Endometrial microvascular endothelial cells (primary cell): ENCODE measurements around the gene TTYH1. TPM values are rescaled to one million over a fixed set of nuclear protein-coding genes. Genes with fewer than 3 reads are reported as not detected.

Source experiments
- in situ Hi-C: cut with HindIII; loops from 2 replicates; pipeline ENCODE4 v1.10.0; 2017; ENCODE audit warnings: low sequenced_read_pairs, low pct_unique_long_range_greater_than_20kb; ENCODE audit errors: inconsistent ontology term
- total RNA-seq: library from RNA; depleted of rRNA; stranded (reverse); fragments of >200 nt; gene quantifications from one replicate; pipeline ENCODE4 v1.2.3, GENCODE V29; 2015; ENCODE audit errors: inconsistent ontology term

The TTYH1 gene
- total RNA-seq, 1 donor from 2014 or later: not detected

DNA sequence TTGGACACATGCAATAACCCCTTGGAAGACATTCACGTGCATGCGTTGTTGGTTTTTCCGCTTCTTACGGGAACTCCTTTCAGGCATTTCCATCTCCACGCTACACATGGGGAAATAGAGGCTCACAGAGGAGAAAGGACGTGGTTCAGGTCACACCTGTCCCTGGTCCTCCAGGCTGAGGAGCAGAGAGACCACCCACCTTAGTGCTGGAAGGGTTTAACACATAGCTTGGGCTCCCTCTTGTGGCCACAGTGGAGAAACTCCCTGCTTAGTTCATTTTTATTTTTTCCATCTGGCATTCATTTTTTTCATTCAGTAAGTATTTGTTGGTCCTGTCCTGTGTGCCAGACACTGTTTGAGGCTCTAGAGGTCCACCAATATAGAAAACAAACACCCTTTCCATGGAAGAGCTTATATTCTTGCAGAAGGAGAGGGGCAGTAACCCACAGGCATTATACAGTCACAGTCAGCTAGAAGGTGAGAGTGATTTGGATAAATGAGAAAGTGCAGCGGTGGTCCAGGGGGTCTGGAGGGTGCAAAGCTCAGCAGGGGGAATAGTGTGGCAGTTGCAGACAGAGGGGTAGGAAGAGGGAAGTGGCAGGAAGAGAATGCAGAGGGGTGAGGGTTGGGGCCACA is 24.2 kb upstream of the TTYH1 start:
- in situ Hi-C loops: no loop called here

DNA sequence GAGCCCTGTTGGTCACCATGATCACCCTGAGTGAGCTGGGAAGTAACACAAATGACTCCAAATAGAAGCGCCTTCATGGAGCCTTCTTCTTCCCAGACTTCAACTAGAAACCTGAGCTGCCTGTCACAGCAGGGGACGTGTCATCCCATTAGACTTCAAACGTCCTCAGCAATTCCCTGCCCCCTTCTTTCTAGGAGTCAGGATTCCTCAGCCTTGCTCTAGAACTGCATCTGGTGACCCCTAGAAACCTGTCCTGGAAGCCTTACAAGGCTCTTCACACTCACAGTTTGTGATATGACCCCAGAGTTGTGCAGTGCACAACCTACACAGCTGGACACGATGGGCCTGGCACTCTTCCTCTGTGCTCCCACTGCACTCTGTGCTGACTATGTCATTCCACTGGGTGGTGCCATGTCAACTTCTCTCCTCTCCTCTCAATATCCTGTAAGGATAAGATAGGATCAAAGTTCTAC is 23.6 kb upstream of the TTYH1 start:
- in situ Hi-C loops: no loop called here

DNA sequence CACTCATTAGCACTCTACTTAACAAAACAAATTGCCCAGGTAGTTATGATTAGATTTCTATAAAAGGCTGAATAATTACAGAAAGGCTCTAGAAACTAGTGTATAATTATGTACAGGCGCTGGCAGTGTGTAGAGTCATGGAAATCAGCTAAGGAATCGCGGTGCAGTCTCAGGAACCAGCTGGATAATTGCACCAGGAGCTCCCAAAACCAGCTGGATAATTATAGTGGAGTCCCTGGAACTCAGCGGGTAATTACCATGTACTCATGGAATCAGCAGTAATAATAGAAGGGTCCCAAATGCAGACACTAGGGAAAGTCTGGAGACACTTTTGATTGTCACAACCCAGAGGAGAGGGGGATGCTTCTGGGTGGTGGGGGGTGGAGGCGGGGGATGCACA is 23.2 kb upstream of the TTYH1 start:
- in situ Hi-C loops: no loop called here

DNA sequence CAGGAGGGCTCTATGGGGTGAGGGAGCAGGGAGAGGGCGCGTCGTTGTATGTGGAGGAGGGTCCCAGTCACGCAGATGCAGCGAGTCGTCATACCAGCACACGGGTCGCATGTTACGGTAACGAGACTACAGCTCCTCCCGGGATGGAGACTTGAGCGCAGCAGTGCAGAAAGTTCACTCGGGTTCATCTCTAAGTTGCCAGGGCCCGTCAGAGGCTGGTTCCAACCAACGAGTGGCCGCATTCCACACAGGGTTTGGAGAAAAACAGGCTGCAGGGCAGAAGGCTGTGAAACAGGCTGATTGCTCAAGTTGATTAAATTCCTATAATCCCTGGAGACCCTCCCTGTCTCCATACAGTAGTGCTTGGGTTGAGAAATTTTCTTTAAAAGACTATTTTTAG is 21.9 kb upstream of the TTYH1 start:
- in situ Hi-C loops: no loop called here

DNA sequence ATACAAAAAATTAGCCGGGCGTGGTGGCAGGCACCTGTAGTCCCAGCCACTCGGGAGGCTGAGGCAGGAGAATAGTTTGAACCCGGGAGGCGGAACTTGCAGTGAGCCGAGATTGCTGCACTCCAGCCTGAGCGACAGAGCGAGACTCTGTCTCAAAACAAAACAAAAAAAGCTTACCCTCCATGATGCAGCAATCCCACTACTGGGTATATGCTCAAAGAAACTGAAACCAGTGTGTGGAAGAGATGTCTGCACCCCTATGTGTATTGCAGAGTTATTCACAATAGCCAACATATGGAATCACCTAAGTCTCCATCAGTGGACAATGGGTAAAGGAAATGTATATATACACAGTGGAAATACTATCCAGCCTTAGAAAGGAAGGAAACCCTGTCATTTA is 19.6 kb upstream of the TTYH1 start:
- in situ Hi-C loops: no loop called here

DNA sequence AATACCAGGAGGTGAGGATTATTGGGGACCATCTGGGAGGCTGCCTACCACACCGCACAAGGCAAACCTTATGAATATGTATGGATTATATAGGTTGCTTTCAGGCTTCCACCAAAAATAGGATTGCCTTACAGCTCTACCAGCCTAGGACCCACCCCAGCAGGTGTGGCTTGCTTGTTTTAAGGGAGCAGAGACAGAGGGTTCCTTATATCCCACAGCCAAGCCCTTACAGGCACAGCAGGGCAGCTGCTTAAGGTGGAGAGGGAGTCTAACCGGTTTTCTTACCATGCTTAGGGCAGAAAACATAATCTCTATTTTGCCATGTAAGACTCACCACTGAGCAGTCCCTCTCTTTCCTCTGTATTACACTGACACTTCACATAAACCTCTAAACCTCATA is 16.1 kb upstream of the TTYH1 start:
- in situ Hi-C loops: no loop called here

DNA sequence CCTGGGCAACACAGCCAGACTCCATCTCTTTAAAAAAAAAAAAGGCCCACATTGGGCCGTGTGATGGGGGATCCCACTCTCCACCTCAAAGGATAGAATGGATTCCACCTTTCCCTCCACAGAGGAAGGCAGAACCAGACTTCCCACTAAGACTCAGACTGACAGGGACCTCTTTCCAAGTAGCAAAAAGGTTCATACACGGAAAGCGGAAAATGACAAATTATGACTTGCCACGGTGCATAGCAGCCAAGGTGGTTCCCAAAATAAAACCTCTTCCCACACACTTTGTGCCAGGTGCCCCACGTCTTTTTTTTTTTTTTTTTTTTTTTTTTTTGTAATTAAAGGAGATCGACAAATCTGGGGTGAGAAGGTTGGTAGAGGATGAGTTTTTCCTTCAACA is 14.4 kb upstream of the TTYH1 start:
- in situ Hi-C loops: no loop called here

DNA sequence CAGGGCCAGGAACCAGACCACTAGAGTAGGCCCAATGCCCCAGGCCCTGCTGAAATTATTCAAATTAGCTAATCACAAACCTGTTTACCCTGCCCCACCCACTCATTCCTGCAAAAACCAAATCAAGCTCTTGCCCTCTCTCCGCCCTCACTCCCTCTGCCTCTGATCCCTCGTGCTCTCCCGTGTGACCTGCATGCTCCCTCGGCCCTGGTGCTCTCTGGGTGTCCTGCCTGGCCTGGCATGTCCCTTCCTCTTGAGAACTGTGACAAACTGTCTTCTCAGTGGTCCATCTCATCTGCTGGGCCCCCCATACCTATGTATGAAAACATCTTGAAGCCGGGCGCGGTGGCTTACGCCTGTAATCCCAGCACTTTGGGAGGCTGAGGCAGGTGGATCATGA is 12.2 kb upstream of the TTYH1 start:
- in situ Hi-C loops: no loop called here

DNA sequence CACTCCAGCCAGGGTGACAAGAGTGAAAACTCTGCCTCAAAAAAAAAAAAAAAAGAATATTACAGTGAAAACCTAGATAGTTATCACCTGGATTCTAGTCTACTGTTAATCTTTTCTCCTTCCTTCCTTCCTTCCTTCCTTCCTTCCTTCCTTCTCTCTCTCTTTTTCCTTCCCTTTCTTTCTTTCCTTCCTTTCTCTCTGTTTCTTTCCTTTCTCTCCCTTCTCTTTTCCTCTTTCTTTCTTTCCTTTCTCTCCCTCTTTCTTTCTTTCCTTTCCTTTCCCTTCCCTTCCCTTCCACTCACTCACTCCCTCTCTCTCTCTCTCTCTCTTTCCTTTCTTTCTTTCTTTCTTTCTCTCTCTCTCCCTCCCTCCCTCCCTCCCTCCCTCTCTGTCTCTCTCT is 9.6 kb upstream of the TTYH1 start:
- in situ Hi-C loops: no loop called here

DNA sequence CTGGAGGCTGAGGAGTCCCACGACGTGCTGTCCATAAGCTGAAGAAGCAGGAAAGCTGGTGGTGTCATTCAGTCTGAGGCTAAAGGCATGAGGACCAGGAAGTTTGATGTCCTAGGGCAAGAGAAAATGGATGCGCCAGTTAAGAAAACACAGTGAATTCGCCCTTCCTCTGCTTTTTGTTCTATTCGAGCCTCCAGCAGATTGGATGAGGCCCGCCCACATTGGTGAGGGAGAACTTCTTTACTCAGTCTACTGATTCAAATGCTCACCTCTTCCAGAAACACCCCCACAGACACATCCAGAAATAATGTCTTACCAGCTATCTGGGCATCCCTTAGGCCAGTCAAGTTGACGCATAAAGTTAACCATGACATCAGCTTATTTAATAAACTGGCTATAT is 7.5 kb upstream of the TTYH1 start:
- in situ Hi-C loops: no loop called here

DNA sequence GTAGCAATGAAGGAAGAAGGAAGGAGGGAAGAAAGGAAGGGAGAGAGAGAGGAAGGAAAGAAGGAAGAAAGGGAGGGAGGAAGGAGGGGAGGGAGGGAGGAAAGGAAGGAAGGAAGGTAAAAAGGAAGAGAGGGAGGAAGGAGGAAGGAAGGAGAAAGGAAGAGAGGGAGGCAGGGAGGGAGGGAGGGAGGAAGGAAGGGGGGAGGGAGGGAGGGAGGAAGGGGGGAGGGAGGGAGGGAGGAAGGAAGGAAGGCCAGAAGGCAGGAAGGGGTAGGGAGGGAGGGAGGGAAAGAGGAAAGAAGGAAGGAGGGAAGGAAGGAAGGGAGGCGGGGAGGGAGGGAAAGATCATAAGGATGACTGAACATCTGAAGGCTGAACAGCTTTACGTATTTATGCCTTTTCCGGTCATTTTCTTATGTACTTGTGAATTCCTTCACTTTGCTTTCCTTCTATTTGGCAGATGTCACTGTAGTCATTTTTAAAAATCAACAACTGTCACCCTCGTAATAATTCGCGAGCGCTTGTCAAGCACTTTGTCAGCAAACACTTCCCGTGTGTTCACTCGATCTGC is 6.7 kb upstream of the TTYH1 start:
- in situ Hi-C loops: no loop called here

DNA sequence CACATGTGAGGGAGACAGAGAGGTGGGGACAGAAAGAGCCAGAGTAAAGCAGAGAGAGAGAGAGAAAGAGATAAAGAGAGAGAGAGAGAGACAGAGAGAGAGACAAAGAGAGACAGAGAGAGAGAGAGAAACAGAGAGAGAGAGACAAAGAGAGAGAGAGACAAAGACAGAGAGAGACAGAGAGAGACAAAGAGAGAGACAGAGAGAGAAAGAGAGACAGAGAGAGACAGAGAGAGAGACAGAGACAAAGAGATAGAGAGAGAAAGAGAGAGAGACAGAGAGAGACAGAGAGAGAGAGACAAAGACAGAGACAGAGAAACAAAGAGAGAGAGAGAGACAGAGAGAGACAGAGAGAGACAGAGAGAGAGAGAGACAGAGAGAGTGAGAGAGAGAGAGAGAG is 4.2 kb upstream of the TTYH1 start:
- in situ Hi-C loops: no loop called here

DNA sequence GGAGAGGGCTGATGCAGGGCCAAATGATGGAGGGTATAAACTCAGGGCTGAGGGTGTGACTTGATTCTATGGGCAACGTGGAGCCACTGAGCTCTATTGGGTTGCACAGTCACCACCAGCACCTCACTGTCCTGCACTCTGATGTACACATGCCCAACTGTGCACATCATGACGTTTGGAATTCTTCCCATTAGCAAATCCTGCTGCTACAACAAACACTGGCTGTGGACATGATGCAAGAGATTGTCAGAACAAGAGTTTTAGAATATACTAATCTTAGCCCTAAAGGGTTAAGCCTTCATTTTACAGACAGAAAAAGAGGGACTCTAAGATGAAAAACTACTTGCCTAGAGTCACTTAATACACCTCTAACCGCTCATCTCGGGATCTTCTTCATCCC is 2.4 kb upstream of the TTYH1 start:
- in situ Hi-C loops: no loop called here

DNA sequence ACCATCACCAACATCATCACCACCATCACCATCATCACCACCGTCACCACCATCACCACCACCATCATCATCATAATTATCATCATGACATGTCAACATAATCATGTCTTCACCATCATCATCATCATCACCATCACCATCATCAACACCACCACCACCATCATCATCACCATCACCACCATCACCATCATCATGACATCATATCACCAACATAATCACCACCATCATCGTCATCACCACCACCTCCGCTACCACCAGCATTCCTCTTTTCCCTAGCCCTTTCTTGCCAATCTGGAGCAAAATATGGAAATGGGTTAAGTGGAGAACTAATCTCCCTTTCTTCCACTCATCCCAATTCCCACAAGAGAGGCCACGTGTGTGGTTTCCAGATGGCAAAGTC is 1.1 kb upstream of the TTYH1 start:
- in situ Hi-C loops: no loop called here

DNA sequence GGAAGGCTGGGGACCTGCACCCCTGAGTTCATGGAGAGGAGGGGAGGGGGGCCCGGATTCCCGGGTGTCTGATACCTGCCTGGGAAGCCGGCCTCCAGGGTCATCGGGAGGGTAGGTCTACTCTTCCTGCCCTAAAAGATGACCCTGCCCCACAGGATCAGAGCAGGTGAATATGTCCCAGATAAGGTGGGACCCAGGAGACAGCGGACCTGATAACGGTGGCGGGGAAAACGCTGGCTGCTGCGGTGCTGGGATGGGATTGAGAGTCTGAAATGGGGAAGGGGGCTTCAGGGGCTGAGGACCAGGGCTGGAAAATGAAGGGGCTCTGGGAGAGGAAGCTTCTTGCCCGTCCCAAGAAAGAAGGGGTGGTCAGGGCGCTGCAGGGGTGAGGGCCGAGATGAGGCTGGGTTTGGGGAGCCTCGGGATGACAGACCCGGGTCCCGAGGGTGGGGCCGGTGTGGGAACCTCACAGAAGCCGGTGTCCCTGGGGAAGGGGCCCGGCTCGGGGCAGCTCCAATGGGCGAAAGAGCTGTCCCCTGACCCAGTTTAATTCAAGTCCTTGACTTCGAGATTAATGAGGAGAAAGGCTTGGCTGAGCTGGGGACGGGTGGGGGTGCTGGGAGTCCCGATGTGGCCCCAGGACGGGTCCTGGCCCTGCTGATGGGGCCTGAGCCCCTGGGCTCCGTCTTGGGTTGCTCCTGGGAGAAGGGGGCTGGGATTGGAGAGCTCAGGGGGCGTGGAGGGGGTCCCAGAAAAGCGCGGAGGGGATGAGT is 823 bp downstream of the TTYH1 start:
- in situ Hi-C loops: no loop called here

DNA sequence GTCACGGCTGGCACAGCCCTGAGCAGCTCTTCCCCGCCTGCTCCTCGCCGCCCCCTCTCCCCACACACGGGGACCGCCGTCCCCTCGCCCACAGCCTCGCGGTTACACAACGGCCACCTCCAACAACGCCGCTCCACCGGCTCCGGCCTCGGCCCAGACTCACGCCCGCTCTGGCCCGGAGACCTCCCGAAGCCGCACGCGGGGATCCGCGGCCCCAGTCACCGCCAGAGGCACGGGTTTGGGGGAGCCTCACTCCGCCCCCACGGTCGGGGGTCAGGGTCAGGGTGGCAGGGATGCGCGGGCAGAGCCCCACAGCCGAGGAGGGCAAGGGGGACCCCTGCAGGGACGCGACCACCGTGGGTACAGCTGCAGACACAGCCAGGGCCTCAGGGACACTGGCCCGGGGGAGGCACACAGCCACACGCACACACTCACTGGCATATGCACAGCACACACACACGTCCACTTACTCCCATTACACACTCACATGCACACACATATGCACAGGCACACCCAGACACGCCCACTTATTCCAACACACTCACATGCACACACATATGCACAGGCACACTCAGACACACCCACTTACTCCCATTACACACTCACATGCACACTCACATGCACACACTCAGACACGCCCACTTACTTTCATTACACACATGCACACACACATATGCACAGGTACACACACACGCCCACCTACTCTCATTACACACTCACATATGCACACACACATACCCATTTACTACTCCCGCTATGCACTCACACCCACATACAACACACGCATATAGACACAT is 1.6 kb downstream of the TTYH1 start:
- in situ Hi-C loops: no loop called here

DNA sequence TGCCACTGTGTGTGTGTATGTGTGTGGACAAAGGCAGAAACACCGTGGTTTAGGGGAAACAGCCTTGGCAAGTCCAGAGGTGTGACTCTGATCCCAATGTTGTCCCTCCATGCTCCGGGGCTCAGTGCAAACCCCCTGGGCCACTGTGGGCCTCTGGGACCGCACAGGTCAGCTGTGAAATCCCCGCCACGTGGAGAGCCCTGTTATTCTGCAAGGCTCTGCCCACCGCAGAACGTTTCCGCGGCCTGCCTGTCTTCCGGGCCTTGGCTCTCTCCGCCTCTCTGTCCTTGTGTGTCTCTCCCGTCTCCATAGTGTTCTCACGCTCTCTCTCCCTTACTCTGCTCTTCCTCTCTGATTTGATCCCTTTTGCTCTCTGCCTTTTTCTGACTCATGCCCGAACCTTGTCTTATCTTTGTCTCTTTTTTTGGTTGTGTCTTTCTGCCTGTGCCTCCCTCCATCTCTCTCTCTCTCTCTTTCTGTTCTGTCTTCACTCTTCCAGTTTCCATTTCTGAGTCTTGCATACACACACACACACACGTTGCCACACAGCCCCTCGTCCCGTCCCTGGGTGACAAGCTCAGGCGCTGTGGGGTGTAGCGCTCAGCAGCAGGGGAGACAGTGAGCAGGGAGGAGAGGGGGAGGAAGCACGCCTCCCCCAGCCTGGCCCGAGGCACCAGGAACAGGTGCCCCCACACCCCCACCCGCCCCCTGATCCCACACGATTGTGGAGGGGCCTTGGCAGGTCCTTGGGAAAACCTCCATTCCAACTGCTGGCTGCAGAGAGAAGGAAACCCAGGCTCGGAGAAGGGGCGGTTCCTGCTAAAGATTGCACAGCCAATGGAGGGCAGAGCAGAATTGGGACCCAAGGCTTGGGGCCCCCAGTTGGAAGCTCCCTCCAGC is 3.0 kb downstream of the TTYH1 start:
- in situ Hi-C loops: no loop called here

DNA sequence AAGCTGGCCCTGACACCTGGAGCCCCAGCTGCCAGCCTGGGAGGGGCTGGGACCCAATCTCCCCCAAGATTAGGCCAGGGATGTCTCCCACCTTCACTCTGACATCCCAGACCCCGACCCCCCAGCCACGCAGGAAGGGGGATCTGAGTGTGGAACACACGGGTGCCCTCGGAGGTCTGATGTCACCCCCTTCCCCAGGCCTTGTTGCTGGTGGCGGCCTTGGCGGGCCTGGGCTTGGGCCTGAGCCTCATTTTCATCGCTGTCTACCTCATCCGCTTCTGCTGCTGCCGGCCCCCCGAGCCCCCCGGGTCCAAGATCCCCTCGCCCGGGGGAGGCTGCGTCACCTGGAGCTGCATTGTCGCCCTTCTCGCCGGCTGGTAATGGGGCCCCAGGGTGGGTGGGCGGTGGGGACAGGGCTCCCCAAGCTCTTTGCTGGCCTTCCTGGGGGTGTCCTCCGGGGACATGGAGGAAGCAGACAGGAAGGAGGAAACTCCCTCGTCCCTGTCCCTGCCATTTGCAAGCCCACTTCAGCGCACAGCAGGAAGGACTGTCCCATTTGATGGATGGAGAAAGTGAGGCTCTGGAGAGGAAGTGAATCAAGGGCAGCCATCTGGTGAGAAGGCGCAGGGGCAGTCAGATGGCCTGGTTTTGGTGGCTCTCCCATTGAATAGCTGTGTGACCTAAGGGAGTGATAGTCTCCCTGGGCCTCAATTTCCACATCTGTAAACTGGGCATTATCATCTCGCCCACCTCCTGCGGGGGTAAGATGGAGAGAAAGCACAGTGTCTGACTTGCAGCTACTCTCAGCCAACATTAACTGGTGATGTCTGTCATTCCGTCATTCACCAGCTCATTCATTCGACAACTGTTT is 3.9 kb downstream of the TTYH1 start:
- in situ Hi-C loops: no loop called here
